Chondrocyte (in vitro differentiated cells): Measurements from ENCODE around the gene METTL25B. TPM values are rescaled to one million over a fixed set of nuclear protein-coding genes. Genes with fewer than 3 reads are reported as not detected.

Experiments used
- DNase-seq: peaks from one replicate; pipeline ENCODE4 v3.0.0; 2021; ENCODE audit warnings: mixed read lengths, low spot score
- H3K27ac Mint-ChIP-seq: one replicate; pipeline ENCODE4 v1.8.0; 2021; ENCODE audit warnings: mild to moderate bottlenecking, moderate library complexity, mixed read lengths; ENCODE audit not compliant: unreplicated experiment
- H3K27me3 Mint-ChIP-seq: 2 replicates; pipeline ENCODE4 v1.8.0; 2021; ENCODE audit warnings: low read depth, mixed read lengths
- H3K36me3 Mint-ChIP-seq: 2 replicates; pipeline ENCODE4 v1.8.0; 2021; ENCODE audit warnings: low read depth, mixed read lengths
- H3K4me1 Mint-ChIP-seq: 2 replicates; pipeline ENCODE4 v1.8.0; 2021; ENCODE audit warnings: low read depth, mild to moderate bottlenecking, mixed read lengths
- H3K4me3 Mint-ChIP-seq: one replicate; pipeline ENCODE4 v1.8.0; 2021; ENCODE audit warnings: mild to moderate bottlenecking, moderate library complexity, mixed read lengths; ENCODE audit not compliant: unreplicated experiment
- H3K9me3 Mint-ChIP-seq: 2 replicates; pipeline ENCODE4 v1.8.0; 2021; ENCODE audit warnings: low read depth, mixed read lengths
- total RNA-seq: library from RNA; stranded (reverse); gene quantifications from 3 replicates; pipeline ENCODE4 v1.2.1, GENCODE V29; 2021
- TF ChIP-seq, protein P1 (sequence below): fragments of 200-600 bp; sonication (generic); IDR thresholded peaks from 2 replicates; pipeline ENCODE4 v1.5.0; 2021; ENCODE audit warnings: antibody characterized with exemption, mild to moderate bottlenecking, moderate library complexity

METTL25B gene
- total RNA-seq, 1 donor from 2014 or later: 11.4 TPM

DNA sequence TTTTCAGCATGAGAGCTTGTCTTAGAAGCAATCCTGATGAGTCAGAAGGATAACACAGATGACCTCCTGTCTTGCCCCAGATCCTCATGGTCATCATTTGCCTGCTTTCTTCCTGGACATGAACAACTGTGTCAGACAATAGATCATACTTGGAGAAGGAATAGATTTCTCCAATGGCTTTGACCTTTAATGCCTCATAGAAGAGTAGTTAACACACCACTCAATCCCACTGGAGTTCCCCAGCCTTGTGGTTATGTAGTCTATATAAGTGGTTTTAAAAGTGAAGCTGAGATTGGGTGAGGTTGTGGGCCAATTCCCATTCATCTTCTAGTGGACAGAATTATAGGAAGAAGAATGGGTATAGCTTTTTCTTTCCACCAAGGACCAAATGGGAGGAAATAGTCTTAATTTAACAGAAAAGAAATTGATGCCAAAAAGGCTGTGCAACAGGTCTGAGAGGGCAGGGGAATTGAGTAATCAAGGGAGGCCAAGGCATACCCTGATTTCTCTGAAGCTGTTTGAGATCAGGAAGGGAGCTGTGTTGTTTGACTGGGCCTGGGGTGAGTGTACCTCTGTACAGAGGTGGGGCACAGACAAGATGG, 53.4 kb downstream of the METTL25B start:
- H3K9me3 Mint-ChIP-seq: no peaks in the 10 kb centered on the region
- peak overlapping the region; percentile 17 for H3K27ac Mint-ChIP-seq
- DNase-seq: no peak
- no peak overlapping the region for H3K4me3 Mint-ChIP-seq
- H3K4me1 Mint-ChIP-seq: peaks cover 20% of the 10 kb centered on the region
- H3K27me3 Mint-ChIP-seq: no peaks in the 10 kb centered on the region
- TF ChIP-seq, protein P1, sequence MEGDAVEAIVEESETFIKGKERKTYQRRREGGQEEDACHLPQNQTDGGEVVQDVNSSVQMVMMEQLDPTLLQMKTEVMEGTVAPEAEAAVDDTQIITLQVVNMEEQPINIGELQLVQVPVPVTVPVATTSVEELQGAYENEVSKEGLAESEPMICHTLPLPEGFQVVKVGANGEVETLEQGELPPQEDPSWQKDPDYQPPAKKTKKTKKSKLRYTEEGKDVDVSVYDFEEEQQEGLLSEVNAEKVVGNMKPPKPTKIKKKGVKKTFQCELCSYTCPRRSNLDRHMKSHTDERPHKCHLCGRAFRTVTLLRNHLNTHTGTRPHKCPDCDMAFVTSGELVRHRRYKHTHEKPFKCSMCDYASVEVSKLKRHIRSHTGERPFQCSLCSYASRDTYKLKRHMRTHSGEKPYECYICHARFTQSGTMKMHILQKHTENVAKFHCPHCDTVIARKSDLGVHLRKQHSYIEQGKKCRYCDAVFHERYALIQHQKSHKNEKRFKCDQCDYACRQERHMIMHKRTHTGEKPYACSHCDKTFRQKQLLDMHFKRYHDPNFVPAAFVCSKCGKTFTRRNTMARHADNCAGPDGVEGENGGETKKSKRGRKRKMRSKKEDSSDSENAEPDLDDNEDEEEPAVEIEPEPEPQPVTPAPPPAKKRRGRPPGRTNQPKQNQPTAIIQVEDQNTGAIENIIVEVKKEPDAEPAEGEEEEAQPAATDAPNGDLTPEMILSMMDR: no peak
- peaks cover 15% of the 10 kb centered on the region for H3K36me3 Mint-ChIP-seq

- Mint-ChIP-seq H3K27ac (no peak overlapping the region), H3K27me3 (no peaks in the 10 kb centered on the region), H3K36me3 (peaks cover 23% of the 10 kb centered on the region), H3K4me1 (peaks cover 11% of the 10 kb centered on the region), H3K4me3 (no peak overlapping the region), H3K9me3 (no peaks in the 10 kb centered on the region)
- TF ChIP-seq, protein P1: no peak
- no peak for DNase-seq
Measured at GRCh38 chr1:156785458-156785857, 57.2 kb downstream of the METTL25B start.

Other genes with a start within 250 kb of the METTL25B start
- 42.3 to 64.7 TPM (median 62.0 TPM) in 3 replicates for gene MEF2D, start 227.7 kb upstream of the METTL25B start, total RNA-seq
- gene IQGAP3, start 155.9 kb upstream of the METTL25B start, total RNA-seq: 6.8 to 10.8 TPM (median 9.8 TPM) in 3 replicates
- gene TTC24, start 148.7 kb upstream of the METTL25B start, total RNA-seq: not detected in 3 replicates
- 54.8 to 59.6 TPM (median 56.2 TPM) in 3 replicates for gene NAXE, start 136.7 kb upstream of the METTL25B start, total RNA-seq
- 14.4 to 21.6 TPM (median 16.4 TPM) in 3 replicates for gene GPATCH4, start 127.0 kb upstream of the METTL25B start, total RNA-seq
- gene HAPLN2, start 109.1 kb upstream of the METTL25B start, total RNA-seq: 0.36 TPM in 1 of 3 replicates, not detected in the others
- 1.3 TPM in 1 of 3 replicates, not detected in the others for gene BCAN, start 86.4 kb upstream of the METTL25B start, total RNA-seq
- gene NES, start 51.1 kb upstream of the METTL25B start, total RNA-seq: 6.0 to 11.6 TPM (median 6.9 TPM) in 3 replicates
- gene CRABP2, start 22.9 kb upstream of the METTL25B start, total RNA-seq: 88.7 to 193 TPM (median 93.5 TPM) in 3 replicates
- 22.3 to 45.7 TPM (median 23.7 TPM) in 3 replicates for gene ISG20L2, start 297 bp downstream of the METTL25B start, total RNA-seq
- gene MRPL24, start 12.6 kb downstream of the METTL25B start, total RNA-seq: 38.6 to 58.3 TPM (median 40.3 TPM) in 3 replicates
- gene HDGF, start 23.2 kb downstream of the METTL25B start, total RNA-seq: 136 to 143 TPM (median 140 TPM) in 3 replicates
- 57.0 to 61.7 TPM (median 60.9 TPM) in 3 replicates for gene PRCC, start 39.1 kb downstream of the METTL25B start, total RNA-seq
- not detected in 3 replicates for gene SH2D2A, start 88.4 kb downstream of the METTL25B start, total RNA-seq
- not detected in 3 replicates for gene INSRR, start 130.6 kb downstream of the METTL25B start, total RNA-seq
- gene NTRK1, start 132.4 kb downstream of the METTL25B start, total RNA-seq: not detected in 3 replicates
- 1.4 to 13.7 TPM (median 9.9 TPM) in 3 replicates for gene PEAR1, start 165.2 kb downstream of the METTL25B start, total RNA-seq
- gene LRRC71, start 192.2 kb downstream of the METTL25B start, total RNA-seq: not detected in 3 replicates